ENCODE data around the gene BEGAIN.
A peak's percentile ranks its signal among the peaks of the same experiment; 100 is the strongest.

The BEGAIN gene

GRCh38 chr14:100526057-100526456, 61.2 kb downstream of the BEGAIN start:
- Histone ChIP-seq H3K4me1 (ENCODE audit: control insufficient read depth, low read length) (no peaks in the 10 kb centered on the region), H3K4me3 (ENCODE audit: low read length) (no peak overlapping the region), H3K9me2 (replicated peaks; ENCODE audit: control insufficient read depth, low read length) (no peaks in the 10 kb centered on the region), H3F3A (ENCODE audit: control insufficient read depth, insufficient read depth) (no peaks in the 10 kb centered on the region), H3K4me2 (ENCODE audit: low read length) (no peak overlapping the region), H3K9me3 (ENCODE audit: control insufficient read depth, insufficient read depth, low read length) (no peaks in the 10 kb centered on the region), H3K27me3 (ENCODE audit: control insufficient read depth, low read length) (no peaks in the 10 kb centered on the region), H4K20me1 (ENCODE audit: control insufficient read depth, insufficient read depth, low read depth, low read length) (peaks cover 4% of the 10 kb centered on the region; the same call in 1 of the 2 replicates), H3K36me3 (ENCODE audit: control insufficient read depth, low read length) (no peaks in the 10 kb centered on the region; the same call in 1 of the 2 replicates), H3K79me2 (ENCODE audit: control insufficient read depth, low read length) (no peaks in the 10 kb centered on the region), H3K27ac (ENCODE audit: low read depth, low read length) (no peak overlapping the region)
- TF ChIP-seq EZH2phosphoT487 (IDR thresholded peaks at IDR 0.05; ENCODE audit: borderline replicate concordance, low read length) = no peak
- TF ChIP-seq, protein P1, sequence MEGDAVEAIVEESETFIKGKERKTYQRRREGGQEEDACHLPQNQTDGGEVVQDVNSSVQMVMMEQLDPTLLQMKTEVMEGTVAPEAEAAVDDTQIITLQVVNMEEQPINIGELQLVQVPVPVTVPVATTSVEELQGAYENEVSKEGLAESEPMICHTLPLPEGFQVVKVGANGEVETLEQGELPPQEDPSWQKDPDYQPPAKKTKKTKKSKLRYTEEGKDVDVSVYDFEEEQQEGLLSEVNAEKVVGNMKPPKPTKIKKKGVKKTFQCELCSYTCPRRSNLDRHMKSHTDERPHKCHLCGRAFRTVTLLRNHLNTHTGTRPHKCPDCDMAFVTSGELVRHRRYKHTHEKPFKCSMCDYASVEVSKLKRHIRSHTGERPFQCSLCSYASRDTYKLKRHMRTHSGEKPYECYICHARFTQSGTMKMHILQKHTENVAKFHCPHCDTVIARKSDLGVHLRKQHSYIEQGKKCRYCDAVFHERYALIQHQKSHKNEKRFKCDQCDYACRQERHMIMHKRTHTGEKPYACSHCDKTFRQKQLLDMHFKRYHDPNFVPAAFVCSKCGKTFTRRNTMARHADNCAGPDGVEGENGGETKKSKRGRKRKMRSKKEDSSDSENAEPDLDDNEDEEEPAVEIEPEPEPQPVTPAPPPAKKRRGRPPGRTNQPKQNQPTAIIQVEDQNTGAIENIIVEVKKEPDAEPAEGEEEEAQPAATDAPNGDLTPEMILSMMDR (IDR thresholded peaks at IDR 0.05; ENCODE audit: low read depth, low read length, poor library complexity, severe bottlenecking) = no peak

- H3K27me3 ChIP-seq (ENCODE audit: control insufficient read depth, low read length) = no peaks in the 10 kb centered on the region
- TF ChIP-seq, protein P1 (IDR thresholded peaks at IDR 0.05; ENCODE audit: low read depth, low read length, poor library complexity, severe bottlenecking) = no peak
- TF ChIP-seq EZH2phosphoT487 (IDR thresholded peaks at IDR 0.05; ENCODE audit: borderline replicate concordance, low read length) = no peak
- H4K20me1 ChIP-seq (ENCODE audit: control insufficient read depth, insufficient read depth, low read depth, low read length) = peaks cover 6% of the 10 kb centered on the region; the same call in 1 of the 2 replicates
- no peaks in the 10 kb centered on the region for H3K79me2 ChIP-seq (ENCODE audit: control insufficient read depth, low read length)
- H3K4me2 ChIP-seq (ENCODE audit: low read length) = no peak overlapping the region
- no peaks in the 10 kb centered on the region for H3K4me1 ChIP-seq (ENCODE audit: control insufficient read depth, low read length)
- H3F3A ChIP-seq (ENCODE audit: control insufficient read depth, insufficient read depth) = no peaks in the 10 kb centered on the region
- no peaks in the 10 kb centered on the region for H3K9me3 ChIP-seq (ENCODE audit: control insufficient read depth, insufficient read depth, low read length)
- H3K36me3 ChIP-seq (ENCODE audit: control insufficient read depth, low read length) = no peaks in the 10 kb centered on the region; the same call in 1 of the 2 replicates
- no peak overlapping the region for H3K27ac ChIP-seq (ENCODE audit: low read depth, low read length)
- H3K9me2 ChIP-seq (replicated peaks; ENCODE audit: control insufficient read depth, low read length) = no peaks in the 10 kb centered on the region
- H3K4me3 ChIP-seq (ENCODE audit: low read length) = no peak overlapping the region
Observed at GRCh38 chr14:100525615-100526014, 61.6 kb downstream of the BEGAIN start.

DNA sequence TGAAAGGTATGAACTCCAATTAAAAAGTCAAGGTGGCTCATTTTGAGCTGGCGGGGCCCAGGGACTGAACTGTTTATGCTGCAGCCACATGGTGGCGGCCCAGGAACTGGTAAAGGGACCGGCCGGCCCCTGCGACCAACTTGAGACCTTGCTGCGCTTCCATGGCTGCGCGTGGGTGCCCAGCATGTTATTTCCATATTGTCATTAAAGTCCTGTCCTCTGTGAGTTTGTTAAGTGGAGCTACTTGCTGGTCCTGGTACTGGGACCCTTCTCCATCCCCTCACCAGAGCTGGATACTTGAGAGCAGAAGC, 62.3 kb downstream of the BEGAIN start:
- no peak for TF ChIP-seq EZH2phosphoT487 (IDR thresholded peaks at IDR 0.05; ENCODE audit: borderline replicate concordance, low read length)
- TF ChIP-seq, protein P1 (IDR thresholded peaks at IDR 0.05; ENCODE audit: low read depth, low read length, poor library complexity, severe bottlenecking) = peak; percentile 43
- Histone ChIP-seq H3K79me2 (ENCODE audit: control insufficient read depth, low read length) (no peaks in the 10 kb centered on the region), H3F3A (ENCODE audit: control insufficient read depth, insufficient read depth) (no peaks in the 10 kb centered on the region), H3K4me1 (ENCODE audit: control insufficient read depth, low read length) (no peaks in the 10 kb centered on the region), H3K4me2 (ENCODE audit: low read length) (no peak overlapping the region), H3K27me3 (ENCODE audit: control insufficient read depth, low read length) (no peaks in the 10 kb centered on the region), H3K27ac (ENCODE audit: low read depth, low read length) (no peak overlapping the region), H3K9me2 (replicated peaks; ENCODE audit: control insufficient read depth, low read length) (no peaks in the 10 kb centered on the region), H3K9me3 (ENCODE audit: control insufficient read depth, insufficient read depth, low read length) (no peaks in the 10 kb centered on the region), H3K4me3 (ENCODE audit: low read length) (no peak overlapping the region), H3K36me3 (ENCODE audit: control insufficient read depth, low read length) (no peaks in the 10 kb centered on the region; the same call in 1 of the 2 replicates), H4K20me1 (ENCODE audit: control insufficient read depth, insufficient read depth, low read depth, low read length) (peaks cover 6% of the 10 kb centered on the region; the same call in 1 of the 2 replicates)

Data from DOHH2 (cell line).